Stimulated activated CD8-positive, alpha-beta memory T cell treated with anti-CD3 and anti-CD28 coated beads, Interleukin-2, amount 100 ng/mL, for 1 hour (primary cell): ENCODE results near the gene ITGB2.

Experiments used
- DNase-seq, 2 donors: peaks; one replicate each; pipeline ENCODE4 v3.0.0-alpha.2; 2020; ENCODE audit warnings: low read depth in 2 of 2

Gene ITGB2

GRCh38 chr21:44846485-44847260 lies 74.0 kb downstream of the ITGB2 start:
- DNase-seq: no peak

GRCh38 chr21:44846224-44846484 lies 74.5 kb downstream of the ITGB2 start:
- DNase-seq: no peak

GRCh38 chr21:44845418-44846223 lies 75.1 kb downstream of the ITGB2 start:
- DNase-seq: peak in 1 of 2 donors; percentile 14

DNA sequence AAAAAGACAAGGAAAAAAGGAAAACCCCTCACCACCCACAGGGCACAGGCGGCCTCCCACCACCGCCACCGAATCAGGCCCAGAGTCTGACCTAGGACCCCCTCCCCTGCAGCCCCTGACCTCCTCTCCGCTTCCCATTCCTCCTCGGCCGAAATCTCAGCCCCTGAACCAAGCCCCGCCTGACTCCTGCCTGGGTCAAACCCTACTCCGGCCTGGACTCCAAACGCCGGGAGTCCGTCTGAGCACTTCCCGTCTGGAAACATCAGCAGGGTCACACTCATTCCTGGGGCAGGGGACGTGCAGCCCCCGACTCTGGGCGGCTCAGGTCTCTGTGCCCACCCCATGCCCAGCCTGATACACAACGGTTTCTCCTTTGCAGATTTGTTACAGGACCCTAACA lies 76.4 kb downstream of the ITGB2 start:
- DNase-seq: no peak

DNA sequence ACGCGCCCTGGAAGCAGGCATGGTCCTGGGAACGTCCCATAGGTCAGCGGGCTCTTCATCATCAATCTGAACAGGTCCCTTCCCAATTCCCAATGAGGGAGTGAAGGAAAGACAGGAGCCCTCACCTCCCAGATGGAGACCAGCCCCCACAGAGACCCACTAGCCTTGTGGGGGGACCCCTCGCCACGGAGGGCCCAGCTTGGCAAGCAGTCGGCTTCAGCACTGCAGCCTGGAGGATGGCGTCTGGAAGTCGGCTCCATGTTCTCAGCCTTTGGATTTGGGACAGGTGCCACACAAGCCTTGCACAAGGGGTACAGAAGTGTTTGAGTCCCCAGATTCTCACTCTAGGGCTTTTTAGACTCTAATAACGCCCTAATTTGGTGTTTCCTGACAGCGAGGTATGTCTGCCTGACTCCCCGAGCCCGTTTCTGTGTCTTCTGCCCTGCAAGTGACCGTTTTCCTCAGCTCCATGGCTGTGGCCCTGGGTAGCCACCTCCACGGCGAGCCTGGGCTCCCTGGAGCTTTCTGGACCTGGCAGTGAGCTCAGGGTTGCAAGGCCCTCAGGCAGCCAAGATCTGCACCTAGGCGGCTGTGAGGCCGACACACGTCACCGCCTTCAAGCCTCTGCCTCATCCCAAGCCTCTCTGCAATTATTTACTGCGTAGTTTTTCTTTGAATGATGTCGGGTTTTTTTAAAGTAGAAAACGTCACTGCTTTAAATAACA lies 77.8 kb downstream of the ITGB2 start:
- no peak for DNase-seq

DNA sequence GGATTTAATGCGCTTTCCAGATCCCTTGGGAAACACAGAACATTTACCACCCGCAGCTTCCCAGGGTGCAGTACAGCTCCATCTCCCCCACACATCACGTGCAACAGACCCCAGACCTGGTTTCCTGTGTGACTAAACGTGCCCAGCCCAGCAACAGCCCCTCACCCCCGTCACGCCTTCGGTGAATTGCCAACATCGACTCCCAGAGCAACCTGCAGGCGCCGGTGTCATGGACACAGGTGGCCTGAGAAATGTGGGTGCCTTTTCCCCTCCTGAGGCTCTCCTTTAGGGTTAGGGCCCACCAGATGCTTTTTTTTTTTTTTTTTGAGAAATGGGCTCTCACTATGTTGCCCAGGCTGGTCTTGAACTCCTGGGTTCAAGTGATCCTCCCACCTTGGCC lies 78.6 kb downstream of the ITGB2 start:
- DNase-seq: no peak

- DNase-seq: no peak
These were observed 79.9 kb downstream of the ITGB2 start for GRCh38 chr21:44840771-44841170.

DNA sequence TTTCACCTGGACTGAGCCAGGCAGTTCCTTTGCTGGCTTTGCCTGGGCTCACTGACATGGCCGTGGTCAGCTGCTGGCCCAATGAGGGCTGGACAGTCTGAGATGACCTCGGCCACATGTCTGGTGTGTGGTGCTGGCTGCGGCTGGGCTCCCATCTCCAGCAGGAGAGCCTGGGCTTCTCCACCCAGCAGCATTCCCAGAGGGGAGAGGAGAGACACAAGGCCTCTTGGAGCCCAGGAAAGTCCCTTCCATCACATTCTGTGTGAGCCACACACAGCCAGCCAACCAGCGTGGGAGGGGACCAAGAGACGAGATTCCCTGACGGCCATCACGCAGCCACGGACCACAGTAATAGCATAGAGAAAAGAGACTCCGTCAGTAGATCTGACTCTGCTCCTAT lies 81.7 kb downstream of the ITGB2 start:
- no peak for DNase-seq

GRCh38 chr21:44838039-44838895 lies 82.4 kb downstream of the ITGB2 start:
- no peak for DNase-seq

DNA sequence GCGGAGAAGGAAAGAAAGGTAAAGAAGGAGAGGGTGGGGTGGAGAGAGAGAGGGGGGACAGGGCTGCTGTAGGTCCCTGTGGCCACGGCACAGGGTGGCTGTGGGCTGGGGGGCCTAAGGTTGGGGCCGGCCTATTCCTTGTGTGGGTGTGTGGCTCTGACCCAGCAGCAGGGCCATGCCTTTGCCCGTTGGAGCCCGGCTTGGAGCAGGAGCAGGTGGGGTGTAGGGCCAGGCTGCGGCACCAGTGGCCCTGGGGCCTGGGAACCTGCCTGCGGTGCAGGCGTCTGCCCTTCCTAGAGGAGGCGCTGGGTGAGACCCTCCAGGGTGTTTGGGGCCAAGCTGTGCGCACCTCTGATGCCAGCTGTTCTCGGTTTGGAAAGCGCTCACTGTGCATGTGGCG lies 83.2 kb downstream of the ITGB2 start:
- no peak for DNase-seq

DNA sequence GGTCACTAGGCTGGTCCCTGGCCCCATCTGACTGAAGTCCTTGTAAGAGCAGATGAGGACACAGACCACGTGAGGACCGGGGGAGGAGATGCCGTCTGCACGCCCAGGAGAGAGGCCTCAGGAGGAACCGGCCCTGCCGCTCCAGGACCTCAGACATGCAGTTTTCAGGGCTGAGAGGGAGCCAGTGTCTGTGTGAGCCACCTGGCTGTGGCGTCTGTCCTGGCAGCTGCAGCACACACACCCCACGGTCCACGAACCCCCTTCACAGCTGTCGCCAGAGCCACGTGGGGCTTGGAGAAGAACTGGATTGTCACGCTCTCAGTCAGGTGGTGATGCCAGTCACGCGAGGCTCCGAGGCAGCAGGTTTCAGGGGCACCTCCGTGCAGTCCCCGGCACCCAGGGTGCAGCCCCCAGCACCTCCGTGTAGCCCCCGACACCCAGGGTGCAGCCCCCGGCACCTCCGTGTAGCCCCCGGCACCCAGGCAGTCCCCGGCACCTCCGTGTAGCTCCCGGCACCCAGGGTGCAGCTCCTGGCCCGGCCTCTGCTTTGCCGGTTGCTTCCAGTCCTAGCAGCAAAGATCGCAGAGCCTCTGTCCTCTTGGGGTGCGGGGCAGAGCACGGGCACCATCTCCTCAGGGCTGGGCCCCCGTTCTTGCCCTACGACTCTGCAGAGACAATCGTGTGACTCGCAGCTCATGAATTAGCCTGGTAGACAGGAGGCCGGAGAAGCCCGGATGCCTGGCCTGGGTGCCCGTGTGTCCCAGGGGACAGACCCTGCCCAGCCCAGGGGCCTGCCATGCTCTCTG lies 83.8 kb downstream of the ITGB2 start:
- no peak for DNase-seq

DNA sequence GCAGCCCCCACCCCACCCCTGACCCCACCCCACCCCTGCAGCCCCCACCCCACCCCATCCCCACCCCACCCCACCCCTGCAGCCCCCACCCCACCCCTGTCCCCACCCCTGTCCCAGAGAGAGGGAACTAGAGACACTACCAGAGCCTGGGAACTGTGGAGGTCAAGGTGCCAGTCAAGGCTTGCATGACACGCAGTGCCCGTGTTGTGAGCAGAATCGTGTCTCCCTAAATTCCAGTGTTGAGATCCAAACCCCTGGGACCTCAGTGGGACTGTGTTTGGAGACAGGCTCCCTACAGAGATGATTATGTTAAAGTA lies 84.4 kb downstream of the ITGB2 start:
- DNase-seq: no peak
